ENCODE measurements around the gene NWD2.
"Not testable (repeated sequence)": the region's sequence is repeated elsewhere in the genome, so short reads cannot be mapped to it uniquely, and the experiment has no call there.

Gene NWD2

DNA sequence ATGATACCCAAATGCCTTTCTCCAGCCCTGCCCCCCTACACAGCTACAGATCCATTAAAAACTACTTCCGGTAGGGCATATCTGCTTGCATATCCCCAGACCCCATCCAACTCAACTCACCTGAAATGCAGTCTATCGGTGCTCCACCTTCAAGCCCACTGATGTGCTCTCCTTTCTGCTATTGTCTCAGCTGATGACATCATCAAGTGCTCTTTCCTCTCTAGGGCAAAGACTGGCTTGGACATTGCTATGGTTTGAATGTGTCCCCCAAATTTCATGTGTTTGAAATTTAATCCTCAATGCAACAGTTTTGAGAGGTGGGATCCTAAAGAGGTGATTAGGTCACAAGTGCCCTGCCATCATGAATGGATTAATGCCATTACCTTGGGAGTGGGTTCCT, 229.3 kb downstream of the NWD2 start:
- no peak for DNase-seq

DNA sequence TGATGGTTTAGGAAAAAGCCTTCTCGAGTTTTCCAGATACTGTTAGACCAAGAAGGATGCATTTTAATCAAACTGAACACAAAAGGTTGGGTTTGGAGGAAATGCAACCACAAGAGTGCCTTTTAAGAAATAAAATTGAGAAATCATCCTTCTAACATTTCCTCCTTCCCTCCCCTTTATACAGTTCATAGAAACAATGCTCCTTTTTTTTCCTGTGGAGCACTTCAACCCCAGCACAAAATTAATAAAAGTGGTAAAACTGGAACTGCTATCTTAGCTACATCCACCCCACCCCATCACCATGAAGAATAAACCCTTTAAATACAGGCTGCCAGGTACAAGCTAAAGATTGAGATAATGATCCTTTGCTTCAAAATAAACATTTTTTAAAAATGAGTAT, 230.5 kb downstream of the NWD2 start:
- DNase-seq = no peak

DNA sequence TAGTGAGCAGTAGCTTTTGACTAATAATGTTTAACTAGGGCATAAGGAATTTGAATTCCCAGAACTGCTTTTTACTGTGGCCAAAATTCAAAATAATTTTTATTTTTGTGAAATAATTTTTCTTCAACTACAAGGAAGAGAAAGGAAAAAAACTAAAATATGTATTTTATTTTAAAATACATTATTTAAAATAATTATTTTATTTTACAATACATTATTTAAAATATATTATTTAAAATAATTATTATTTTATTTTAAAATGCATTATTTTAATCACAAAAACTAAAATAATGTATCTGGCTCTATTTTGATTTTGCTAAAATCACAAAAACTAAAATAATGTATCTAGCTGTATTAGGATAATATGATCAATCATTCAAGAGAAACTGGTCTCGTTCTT, 231.2 kb downstream of the NWD2 start:
- no peak for DNase-seq

DNA sequence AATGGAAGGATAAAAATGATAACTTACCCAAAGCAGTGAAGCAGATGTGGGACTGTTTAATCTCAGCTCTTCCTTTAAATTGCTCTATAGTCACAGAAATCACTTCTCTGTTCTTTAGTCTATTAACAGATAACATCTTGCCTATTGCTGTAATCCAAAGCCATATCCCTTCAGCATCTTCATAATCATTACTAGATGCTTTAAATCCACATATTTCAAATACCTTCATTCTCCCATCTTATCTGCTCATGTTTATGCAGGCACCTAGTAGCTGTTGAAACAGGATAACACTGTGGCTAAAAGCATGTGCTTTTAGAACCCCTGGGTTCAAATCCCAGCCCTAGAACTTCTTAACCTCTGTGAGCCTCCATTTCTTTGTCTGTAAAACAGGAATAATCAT, 231.7 kb downstream of the NWD2 start:
- no peak for DNase-seq

DNA sequence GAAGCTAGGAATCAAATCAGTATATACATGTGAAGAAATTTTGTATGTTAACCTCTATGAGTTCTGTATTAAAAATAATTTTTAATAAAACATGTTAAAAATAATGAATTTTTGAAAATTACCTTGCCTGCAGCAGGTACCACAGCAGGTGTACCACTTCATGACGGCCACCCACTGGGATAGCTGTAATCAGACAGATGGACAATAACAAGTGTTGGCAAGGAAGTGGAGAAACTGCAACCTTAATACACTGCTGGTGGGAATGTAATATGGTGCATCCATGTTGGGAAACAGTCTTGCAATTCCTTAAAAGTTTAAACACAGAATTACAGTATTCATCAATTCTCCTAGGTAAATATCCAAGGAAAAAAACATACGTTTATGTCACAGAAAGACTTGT, 232.1 kb downstream of the NWD2 start:
- no peak for DNase-seq

DNA sequence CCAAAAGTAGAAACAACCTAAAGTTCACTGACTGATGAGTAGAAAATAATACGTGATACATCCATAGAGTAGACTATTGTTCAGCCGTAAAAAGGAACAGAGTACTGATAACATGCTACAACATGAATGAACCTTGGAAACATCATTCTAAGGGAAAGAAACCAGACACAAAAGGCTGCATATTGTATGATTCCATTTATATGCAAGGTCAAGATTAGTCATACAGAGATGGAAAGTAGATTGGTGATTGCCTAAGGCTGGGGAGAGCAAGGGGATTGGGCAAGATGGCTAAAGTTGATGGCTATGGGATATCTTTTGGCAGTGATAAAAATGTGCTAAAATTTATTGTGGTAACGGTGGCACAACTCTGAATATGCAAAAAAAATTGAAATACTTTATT, 232.6 kb downstream of the NWD2 start:
- no peak for DNase-seq

DNA sequence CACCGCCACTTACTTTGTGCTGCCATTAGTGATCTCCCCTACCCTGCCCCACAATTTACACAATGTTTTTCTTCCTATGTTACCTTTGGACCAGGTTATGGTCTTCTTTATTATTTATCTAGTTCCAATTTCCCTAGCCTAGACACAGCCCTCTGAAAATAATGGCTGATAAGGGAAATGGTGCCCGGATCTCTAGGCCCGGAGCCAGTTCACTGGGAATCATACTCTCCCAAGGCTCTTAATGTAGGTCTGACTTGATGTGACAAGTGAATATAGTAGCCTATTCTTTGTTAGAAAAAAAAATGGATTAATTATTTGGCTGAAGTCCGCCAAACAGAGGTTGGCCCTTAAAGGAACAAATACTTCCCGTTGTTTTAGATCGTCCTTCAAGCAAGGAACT, 233.6 kb downstream of the NWD2 start:
- DNase-seq = no peak

DNA sequence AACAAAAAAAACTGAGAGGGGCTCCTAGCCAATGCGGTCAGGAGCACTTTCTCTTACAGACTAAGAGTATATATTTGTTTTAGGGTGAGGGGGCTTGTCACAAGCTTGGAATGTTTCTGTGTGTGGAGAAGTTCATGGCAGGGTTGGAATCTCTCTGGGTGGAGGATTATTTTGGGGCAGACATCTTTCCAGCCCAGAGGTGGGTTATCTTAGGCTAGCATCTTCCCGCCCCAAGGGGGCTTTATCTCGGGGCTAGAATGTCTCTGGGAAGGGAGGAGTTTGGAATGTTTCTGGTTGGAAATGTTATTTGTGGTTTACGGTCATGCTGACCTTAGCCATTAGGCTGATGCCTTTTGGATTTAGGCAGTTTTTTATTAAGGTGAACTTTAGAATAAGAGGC, 236.0 kb downstream of the NWD2 start:
- no peak for DNase-seq

DNA sequence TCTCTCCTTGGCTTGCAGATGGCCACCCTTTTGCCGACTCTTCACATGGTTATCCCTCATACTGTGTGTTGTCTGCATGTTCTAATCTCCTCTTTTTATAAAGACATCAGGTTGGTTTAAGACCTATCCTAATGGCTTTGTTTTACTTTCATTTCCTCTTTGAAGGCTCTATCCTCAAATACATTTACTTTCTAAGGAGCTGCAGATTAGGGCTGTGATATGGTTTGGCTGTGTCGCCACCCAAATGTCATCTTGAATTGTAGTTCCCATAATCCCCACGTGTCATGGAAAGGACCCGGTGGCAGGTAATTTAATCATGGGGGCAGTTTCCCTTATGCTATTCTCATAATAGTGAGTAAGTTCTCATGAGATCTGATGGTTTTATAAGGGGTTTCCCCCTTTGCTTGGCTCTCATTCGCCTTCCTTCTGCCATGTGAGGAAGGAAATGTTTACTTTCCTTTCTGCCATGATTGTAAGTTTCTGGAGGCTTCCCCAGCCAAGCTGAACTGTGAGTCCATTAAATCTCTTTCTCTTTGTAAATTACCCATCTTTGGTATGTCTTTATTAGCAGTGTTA, 237.1 kb downstream of the NWD2 start:
- DNase-seq = no peak

DNA sequence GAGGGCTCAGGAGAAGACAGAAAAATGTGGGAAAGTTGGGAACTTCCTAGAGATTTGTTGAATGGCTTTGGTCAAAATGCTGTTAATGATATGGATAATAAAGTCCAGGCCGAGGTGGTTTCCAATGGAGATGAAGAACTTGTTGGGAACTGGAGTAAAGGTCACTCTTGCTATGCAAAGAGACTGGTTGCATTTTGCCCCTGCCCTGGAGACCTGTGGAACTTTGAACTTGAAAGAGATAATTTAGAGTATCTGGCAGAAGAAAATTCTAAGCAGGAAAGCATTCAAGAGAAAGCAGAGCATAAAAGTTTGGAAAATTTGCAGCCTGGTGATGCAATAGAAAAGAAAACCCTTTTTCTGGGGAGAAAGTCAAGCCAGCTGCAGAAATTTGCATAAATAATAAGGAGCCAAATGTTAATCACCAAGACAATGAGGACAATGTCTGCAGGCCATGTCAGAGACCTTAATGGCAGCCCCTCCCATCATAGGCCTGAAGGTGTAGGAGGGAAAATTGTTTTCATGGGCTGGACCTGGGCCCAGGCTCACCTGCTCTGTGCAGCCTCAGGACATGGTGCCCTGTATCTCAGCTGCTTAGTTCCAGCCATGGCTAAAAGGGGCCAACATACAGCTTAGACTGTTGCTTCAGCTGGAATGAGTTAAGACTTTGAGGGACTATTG, 237.8 kb downstream of the NWD2 start:
- DNase-seq = no peak

DNA sequence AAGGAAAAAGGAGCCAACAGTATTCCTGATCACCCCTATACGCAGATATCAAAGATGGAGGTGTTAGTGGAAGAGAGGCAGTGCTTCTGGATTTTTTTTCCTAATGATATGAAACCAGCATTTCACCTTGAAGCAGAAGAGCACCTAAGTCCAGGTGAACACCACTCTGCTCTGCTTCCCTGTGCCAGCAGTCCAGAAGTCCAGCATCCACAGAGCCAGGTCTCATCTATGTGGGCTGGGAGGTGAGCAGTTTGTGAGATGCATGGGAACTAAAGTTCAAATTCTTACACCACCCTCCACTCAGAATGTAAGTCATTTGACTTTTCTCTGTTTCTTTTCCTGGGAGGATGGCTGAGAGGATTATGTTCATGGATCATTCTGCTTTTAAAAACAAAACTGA, 239.1 kb downstream of the NWD2 start:
- no peak for DNase-seq

DNA sequence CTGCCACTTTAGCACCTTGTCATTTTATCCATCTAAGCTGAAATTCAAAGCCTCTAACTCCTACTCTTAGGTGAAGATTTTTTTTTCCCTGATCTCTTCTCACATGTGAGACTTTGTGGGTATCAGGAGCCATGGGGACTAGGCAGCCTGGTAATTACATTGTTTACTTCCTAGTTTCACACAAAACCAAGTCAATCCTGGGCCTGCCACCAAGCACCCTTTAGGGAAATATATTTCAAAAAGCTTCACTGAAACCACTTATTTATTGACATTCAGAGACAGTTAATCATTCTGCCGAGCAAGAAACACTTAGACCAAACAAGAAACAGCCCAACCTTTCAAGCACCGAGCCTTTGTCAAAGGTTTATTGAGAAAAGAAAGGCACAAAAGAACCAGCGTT, 241.6 kb downstream of the NWD2 start:
- DNase-seq = no peak

DNA sequence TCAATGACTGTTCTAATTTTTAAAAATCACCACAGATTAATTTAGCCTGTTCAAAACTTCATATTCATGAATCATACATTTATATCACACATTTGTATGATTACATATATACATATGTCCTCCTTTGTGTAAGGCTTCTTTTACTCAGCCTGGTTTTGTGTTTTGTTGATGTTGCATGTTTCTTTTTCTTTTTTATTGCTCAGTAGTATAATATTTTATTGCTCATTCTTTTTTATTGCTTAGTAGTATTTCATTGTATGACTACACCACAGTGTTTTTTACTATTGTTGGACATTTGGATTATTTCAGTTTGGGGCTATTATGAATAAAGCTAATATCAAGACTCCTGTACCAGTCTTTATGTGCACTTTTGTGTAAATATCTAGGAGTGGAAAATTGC, 243.1 kb downstream of the NWD2 start:
- DNase-seq = no peak

DNA sequence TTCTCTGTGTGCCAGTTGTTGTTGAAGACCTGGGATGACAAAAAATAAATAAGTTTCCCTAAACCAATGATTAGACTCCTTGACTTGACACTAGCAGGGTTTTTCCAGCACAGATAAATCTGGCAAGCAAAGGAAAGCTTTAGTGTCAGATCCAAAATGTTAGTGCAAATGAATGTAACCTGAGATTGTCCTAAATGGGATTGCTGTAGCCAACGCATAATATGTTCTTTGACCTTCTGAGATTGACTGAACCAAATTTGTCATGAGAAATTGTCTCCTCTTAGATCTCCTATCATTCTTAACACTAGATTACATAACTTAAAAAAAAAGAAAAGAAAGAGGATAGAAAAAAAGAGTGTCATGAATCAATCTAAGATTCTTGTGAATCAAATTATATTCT, 245.2 kb downstream of the NWD2 start:
- DNase-seq = no peak

DNA sequence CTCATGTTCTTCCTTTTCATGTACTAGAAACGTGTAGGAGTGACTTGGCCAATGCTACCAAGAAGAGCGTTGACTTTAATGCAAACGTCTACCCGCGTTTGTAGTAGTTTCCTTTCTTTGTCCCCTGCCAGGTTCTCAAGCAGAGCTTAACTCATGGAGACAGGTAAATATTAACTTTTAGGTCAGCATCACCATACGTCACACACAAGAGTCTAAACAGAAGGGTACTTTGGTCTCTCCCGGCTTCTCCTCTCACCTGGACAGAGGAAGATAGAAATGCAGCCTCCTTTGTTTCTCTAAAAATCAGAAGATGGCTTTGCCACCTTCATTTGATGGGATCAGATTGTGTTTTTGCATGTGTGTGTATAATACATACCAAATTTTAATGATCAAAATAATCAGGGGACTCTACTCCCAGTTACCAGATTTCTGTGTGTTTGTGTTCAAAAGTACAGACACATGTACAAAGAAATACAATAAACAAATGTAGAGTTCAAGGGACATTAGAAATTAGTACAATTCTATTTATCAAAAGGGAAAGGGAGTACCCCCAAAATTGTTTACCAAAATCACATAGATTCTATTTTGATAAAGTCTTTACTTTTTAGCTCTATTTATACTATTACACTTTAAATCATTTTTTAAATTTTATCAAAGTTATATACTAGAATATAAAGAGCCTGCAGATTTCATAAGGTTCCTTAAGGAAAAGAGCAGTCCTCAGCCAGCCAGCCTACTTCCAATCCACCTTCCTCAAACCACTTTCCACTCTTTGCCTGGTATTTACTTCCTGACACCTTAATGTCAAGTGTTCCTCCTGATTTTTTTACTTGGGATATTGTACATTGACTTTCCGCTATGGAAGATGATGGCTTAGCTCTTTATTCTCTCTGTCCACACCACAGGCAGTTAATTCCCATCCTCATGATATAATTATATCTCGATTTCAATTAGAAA, 246.1 kb downstream of the NWD2 start:
- DNase-seq = no peak

DNA sequence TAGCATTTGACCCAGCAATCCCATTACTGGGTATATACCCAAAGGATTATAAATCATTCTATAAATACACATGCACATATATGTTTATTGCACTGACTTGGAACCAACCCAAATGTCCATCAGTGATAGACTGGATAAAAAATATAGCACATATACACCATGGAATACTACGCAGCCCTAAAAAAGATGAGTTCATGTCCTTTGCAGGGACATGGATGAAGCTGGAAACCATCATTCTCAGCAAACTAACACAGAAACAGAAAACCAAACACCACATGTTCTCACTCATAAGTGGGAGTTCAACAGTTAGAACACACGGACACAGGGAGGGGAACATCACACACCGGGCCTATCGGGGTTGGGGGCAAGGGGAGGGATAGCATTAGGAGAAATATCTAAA, 250.8 kb downstream of the NWD2 start:
- not testable (repeated sequence) for DNase-seq

Measured in DMS 273 treated with DMSO at 0.1 percent for 48 hours (cell line).